ENCODE results near the gene GRIK1. TPM values are rescaled to one million over a fixed set of nuclear protein-coding genes. Genes with fewer than 3 reads are reported as not detected.

The GRIK1 gene
- total RNA-seq, 1 experiment from 2014 or later, result not detected

GRCh38 chr21:29829564-29830275, 110.1 kb downstream of the GRIK1 start:
- DNase-seq (ENCODE audit: low spot score), result no peak

GRCh38 chr21:29827647-29828046, 112.1 kb downstream of the GRIK1 start:
- no peak for DNase-seq (ENCODE audit: low spot score)

- no peak for DNase-seq (ENCODE audit: low spot score)
Observed at GRCh38 chr21:29827236-29827635, 112.6 kb downstream of the GRIK1 start.

- DNase-seq (ENCODE audit: low spot score), result no peak
Observed at GRCh38 chr21:29826386-29826785, 113.4 kb downstream of the GRIK1 start.

DNA sequence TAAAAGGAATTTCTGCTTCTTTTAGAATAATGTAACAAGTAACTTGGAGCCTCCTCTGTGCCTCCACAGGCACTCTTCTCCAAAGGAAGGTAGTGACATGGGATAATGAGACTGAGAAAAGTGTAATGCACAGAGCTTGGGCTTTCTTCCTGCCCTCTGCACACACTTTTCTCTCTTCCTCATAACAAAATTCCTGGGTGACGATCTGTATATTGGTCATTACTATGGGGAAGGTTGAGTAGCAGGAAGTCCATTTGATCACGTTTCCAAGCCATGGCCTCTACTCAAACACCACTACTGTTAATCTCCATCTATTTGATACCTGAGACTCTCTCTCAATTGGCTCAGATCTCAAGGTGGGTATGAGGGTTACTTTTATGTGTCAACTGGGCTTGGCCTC, 113.9 kb downstream of the GRIK1 start:
- DNase-seq (ENCODE audit: low spot score), result no peak

- DNase-seq (ENCODE audit: low spot score), result no peak
Observed at GRCh38 chr21:29825345-29825744, 114.5 kb downstream of the GRIK1 start.

DNA sequence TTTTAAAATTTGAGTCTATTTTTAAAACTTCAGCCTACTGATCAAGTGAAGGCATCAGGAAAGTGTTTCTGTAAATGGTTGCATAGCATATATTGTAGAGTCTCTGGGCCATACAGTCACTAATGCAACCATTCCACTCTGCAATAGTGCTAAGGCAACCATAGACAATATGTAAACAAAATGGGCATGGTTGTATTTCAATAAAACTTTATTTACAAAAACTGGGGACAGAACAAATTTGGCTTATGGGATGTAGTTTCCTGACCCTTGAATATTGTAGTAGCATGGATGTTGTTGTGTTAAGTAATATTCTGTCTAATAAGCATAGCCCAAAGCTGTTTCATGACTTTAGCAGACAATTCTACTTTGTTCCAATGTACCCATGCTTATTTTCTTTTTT, 117.7 kb downstream of the GRIK1 start:
- no peak for DNase-seq (ENCODE audit: low spot score)

- no peak for DNase-seq (ENCODE audit: low spot score)
Observed at GRCh38 chr21:29821230-29821629, 118.6 kb downstream of the GRIK1 start.

DNA sequence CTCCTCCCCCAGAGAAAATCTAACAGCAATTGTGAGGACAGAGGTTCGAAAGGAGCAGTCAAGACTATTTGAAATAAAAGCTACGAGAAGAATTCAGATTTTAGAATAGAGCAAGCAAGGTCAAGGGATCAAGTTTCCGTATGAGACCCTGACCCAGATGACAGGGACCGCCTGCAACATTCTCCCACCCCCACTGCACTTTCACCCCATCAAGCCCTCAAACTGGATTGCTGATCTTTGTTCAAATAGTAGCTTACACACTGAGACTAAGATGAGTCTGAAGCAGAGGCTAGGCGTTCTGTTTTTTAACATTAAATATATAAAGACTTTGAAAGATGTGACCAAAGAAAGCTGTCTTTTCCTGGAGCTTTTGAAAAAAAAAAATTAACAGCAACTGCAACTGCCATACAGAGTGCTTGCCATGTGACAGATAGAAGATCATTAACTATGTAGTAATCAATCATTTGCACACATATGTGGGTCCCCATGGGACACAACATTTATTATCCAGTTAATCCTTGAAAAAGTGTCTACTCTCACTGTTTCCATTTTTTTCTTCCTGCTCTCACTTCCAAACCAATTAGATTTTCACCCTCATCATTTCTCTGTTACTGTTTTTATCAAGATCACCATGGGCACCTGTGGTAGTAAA, 120.0 kb downstream of the GRIK1 start:
- DNase-seq (ENCODE audit: low spot score), result no peak

GRCh38 chr21:29818383-29818921, 121.3 kb downstream of the GRIK1 start:
- DNase-seq (ENCODE audit: low spot score), result no peak

GRCh38 chr21:29817450-29817849, 122.3 kb downstream of the GRIK1 start:
- no peak for DNase-seq (ENCODE audit: low spot score)

DNA sequence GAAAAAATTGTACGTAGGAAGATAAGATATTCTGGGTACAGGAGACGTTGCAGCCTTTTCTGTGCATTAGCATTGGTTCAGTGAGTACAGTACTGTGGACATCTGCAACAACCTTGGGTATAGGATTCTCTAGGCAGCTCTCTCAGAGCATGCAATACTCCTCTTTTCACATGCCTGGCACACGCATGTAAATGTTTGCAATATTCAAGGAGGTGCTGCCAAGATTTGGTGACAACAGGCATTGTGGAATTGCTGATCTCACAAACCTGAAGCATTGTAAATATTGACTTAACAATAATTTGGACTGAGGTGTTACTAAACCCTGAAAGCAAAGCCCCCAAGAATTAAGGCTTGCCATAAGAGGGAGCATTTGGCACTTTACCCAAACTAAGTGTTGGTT, 126.8 kb downstream of the GRIK1 start:
- DNase-seq (ENCODE audit: low spot score), result no peak

DNA sequence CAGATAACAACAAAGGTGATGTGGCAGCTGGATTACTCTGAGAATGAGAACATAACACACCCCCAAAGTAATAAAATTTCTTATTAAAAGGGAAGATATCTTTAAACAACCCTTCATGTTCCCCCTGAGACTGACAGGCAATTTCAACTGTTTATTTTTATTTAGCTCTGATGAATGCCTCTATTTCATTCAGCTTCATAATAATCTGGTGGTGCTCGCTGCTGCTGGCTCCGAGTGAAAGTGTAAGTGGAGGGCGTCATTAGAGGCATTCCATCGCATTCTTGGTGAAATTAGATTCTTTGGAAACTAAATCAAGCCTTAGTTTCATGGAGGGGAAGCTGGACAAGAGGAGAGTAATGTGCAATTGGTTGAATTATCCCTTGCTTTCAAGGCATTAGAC, 128.9 kb downstream of the GRIK1 start:
- DNase-seq (ENCODE audit: low spot score), result no peak

DNA sequence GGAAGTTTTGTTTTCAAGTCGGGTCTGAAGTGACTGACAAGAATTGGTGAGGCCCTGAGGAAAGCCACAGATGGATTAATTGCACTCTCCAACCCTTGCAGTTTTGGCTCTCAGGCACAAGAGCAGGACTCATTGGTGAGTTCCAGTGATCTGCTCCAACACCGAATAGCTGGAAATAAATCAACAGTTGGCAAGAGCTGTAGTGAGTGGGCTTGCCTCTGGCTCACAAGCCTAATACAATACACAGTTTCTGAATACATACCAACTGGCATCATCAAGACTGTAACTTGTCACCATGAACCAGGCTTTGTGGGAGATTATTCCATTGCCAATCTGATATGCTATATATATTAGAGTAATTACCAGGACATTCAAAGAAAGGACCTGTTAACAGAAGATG, 131.6 kb downstream of the GRIK1 start:
- DNase-seq (ENCODE audit: low spot score), result no peak

DNA sequence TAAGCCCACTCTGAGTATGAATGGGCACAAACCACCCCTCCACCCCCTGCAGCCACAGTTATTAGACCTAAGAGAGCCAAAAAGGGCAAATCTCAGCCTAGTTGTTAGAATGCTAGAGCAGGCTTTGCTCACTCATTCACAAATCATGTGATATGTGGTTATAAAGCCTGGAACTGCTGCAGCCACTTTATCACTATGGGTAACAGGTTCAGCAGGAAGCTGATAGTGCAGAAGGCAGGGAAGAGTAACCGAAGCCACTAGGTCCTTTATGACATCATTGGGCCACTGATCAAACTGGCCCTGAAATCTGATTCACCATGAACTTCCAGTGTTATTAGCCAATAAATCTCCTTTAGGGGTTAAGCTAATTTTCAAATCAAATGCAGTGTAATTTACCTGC, 134.7 kb downstream of the GRIK1 start:
- DNase-seq (ENCODE audit: low spot score), result no peak

GRCh38 chr21:29803191-29803590, 136.6 kb downstream of the GRIK1 start:
- DNase-seq (ENCODE audit: low spot score), result no peak

DNA sequence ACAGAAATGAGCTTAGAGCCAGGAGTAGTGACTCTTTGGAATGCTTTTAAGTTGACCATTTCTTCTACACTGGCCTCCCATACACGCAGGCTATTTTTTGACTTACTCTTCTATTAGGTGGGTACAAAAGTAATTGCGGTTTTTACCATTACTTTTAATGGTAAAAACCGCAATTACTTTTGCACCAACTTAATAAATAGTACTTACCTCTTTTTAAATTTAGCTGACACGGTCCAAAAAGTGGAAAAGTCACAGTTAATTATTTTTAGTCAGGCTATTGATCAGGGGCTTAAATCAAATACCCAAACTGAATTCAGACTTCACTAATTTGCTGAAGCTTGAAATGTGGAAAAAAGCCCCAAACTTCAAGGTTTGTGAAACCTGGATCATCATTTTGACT, 138.7 kb downstream of the GRIK1 start:
- DNase-seq (ENCODE audit: low spot score), result no peak

- DNase-seq (ENCODE audit: low spot score), result no peak
Observed at GRCh38 chr21:29800056-29800455, 139.7 kb downstream of the GRIK1 start.

GRCh38 chr21:29798840-29799239, 141.0 kb downstream of the GRIK1 start:
- DNase-seq (ENCODE audit: low spot score), result no peak

DNA sequence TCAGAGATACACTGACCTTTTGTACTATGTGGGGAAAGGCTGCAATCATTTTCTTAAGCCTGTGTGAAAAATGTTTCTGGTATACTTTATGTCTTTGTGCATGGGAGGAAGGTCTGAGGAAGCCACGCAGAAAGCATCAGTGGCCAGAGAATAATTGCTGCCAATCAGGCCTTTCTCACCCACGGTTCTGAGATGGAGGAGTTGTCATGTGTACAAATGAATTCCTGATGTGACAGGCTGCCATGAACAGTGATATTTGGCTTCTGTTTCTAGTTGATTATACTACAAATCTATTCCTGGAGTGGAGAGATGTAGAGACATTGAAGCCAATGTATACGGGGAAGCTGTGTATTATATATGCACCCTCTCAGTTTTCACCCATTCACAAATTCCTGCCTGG, 142.6 kb downstream of the GRIK1 start:
- no peak for DNase-seq (ENCODE audit: low spot score)

GRCh38 chr21:29793712-29794111, 146.1 kb downstream of the GRIK1 start:
- no peak for DNase-seq (ENCODE audit: low spot score)

DNA sequence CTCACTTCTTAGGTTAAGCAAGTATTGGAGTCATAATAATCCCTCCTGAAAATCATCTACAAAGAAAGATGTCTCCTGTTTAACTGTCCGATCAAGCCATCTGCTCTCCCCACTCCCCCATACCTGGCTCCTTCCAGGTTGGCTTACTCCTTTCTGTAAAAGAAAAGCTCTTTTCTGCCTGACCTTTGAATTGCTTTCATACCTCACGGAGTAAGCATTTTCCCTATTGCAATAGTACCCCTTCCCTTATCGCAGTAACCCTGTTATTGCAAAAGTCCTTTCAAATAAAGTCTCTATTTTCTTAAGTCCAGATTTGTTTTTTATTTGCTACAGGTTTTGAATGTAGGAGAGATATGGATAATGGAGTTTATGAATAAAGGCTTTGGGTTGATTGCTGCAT, 150.4 kb downstream of the GRIK1 start:
- no peak for DNase-seq (ENCODE audit: low spot score)

DNA sequence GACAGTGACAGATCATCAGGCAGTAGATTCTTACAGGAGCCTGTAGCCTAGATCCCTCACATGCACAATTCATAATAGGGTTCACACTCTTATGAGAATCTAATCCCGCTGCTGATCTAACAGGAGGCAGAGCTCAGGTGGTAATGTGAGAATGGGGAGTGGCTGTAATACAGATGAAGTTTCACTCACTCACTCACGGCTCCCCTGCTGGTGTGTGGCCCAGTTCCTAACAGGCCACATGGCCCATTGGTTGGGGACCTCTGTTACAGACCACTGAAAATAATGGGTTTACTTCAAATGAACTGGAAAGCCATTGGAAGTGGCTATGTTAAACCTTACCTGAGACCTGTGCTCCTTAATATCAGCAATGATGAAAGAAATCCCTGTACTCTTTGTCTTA, 151.0 kb downstream of the GRIK1 start:
- DNase-seq (ENCODE audit: low spot score), result no peak
